CD4-positive, alpha-beta T cell treated with Interferon alpha-2 for 1 hour (primary cell): ENCODE data around the gene ELFN1.
A peak's percentile ranks its signal among the peaks of the same experiment; 100 is the strongest.

ENCODE experiments used
- DNase-seq, 2 donors: peaks; one replicate each; pipeline ENCODE4 v3.0.0-alpha.2; 2020 to 2022

Gene ELFN1

GRCh38 chr7:1745576-1746490, 75.8 kb downstream of the ELFN1 start:
- DNase-seq: no peak

DNA sequence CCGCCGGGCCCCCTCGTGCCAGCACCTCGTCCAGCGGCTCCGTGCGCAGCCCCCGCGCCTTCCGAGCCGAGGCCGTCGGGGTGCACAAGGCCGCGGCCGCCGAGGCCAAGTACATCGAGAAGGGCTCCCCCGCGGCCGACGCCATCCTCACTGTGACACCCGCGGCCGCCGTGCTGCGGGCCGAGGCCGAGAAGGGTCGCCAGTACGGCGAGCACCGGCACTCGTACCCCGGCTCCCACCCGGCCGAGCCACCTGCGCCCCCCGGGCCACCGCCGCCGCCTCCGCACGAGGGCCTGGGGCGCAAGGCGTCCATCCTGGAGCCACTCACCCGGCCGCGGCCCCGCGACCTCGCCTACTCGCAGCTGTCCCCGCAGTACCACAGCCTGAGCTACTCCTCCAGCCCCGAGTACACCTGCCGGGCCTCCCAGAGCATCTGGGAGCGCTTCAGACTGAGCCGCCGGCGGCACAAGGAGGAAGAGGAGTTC, 76.5 kb downstream of the ELFN1 start:
- DNase-seq: no peak

- no peak for DNase-seq
Measured at GRCh38 chr7:1747004-1747801, 77.1 kb downstream of the ELFN1 start.

- no peak for DNase-seq
Measured at GRCh38 chr7:1748076-1748838, 78.2 kb downstream of the ELFN1 start.

DNA sequence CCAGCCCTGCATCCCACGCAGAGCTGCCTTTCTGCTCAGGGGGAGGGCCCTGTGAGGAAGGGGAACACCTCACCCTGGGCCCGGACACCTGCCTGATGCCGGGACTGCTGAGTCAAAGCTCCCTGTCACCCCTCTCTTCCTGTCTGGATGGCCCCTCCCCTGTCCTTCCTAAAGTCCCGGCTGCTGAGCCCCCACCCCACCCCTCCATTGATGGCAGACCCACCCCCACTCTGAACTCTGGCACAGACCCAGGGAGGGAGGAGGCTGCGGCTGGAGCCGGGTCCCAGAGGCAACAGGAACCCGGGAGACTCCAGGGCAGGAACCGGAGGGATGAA, 78.7 kb downstream of the ELFN1 start:
- no peak for DNase-seq

GRCh38 chr7:1749351-1749863, 79.3 kb downstream of the ELFN1 start:
- DNase-seq: no peak

- no peak for DNase-seq
Measured at GRCh38 chr7:1749864-1750466, 79.9 kb downstream of the ELFN1 start.

DNA sequence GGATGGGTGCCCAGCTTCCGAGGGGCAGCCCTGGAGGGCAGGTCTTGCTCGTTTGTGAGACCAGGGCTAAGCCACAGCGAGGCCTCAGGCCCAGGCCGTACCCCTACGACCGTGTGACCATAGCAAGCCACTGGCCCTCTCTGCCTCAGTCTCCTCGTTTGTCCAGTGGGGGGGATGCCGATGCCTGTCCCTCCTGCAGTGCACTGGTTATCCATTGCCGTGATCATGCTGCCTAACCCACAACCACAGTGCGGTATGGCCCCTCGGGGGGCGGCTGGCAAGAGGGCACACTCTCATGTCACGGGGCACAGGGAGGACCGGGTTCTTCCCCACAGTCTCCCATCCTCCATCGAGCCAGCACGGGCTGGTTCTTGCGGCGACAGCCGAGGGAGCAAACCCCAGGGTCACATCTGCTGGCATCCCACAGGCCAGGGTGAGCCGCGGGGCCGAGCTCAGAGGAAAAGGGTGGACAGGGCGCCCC, 80.5 kb downstream of the ELFN1 start:
- DNase-seq: no peak

DNA sequence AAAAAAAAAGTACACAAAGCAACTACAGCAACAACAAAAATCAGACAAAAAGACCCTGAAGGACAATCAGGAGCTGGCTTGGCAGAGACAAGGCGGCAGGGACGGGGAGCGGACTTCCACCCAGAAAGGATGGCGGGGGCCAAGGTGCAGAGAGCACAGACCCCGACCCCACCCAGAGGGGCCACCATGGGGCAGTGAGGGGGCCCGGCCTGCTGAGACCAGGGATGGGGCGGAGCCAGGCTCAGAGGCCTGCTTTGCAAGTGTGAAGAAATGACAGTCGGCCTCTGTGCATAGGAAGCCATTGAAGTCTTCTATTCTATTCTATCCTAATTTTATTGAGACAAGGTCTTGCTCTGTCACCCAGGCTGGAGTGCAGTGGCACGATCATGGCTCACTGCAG, 82.0 kb downstream of the ELFN1 start:
- no peak for DNase-seq

DNA sequence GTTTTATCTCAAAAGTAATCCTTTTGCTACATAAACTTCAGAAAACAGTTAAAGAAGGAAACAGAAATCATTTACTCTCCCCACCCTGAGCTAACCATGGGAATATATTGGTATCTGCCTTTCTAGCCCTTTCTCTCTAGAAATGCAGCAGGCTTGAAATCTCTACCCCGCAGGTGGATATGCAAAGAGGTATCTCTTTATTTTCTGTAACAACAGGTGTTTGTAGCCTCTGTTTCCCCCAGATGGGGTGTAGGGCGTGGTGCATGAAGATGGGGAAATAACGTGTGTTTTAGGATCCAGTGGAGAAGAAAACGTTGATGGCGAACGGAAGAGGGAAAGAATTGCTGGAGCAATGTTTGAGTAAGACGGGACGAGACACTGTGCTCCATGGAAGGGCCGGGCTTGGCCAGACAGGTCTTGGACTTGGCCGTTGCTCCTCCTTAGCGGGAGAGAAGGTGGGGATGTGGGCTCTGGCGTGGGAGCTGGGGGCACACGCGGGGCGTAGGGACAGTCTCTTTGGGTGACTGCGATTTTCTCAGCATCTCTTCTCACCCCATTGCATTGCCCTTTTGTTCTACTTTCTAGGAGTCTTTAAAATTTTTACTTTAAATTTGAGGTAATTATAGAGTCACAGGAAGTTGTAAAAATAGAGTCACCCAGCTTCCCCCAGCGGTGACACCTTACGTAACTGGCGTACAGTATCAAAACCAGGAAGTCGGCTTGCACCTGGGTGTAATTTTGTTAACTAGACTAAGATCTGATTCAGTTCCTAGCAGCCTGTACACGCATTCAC, 82.9 kb downstream of the ELFN1 start:
- no peak for DNase-seq

GRCh38 chr7:1753564-1753867, 83.4 kb downstream of the ELFN1 start:
- DNase-seq: no peak

GRCh38 chr7:1754345-1754908, 84.3 kb downstream of the ELFN1 start:
- DNase-seq: no peak

DNA sequence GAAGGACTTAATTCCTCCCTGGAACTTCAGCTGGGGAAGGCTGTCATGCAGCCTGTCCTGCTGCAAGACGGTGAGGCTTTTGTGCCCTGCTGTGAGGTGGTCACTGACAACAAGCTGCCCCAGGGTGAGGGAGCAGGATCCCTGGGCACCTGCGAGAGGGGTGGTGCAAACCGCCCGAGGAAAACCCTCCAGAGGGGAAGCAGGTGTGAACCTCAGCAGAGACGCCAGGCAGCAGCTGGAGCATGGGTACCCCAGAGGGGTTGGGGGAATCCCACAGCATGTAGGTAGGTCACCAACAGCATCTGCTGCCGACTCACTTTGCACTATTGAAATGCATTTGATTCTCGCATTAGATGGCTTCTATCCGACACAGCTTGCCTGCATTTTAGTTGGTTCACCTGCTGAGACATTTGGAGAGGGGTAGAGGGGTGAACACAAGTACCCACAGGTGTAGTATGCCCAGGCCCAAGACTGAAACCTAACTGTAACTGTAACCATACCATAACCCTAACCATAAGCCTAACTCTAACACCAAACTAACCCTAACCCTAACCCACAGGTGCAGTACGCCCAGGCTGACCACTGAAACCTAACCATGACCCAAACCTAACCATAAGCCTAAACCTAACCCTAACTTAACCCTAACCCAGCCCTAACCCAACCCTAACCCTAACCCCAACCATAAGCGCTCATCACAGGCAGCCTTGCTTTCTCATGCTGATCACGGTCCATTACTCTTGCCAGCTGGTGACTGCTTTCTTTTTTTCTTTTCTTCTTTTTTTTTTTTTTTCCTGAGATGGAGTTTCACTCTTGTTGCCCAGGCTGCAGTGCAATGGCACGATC, 85.9 kb downstream of the ELFN1 start:
- DNase-seq: no peak

DNA sequence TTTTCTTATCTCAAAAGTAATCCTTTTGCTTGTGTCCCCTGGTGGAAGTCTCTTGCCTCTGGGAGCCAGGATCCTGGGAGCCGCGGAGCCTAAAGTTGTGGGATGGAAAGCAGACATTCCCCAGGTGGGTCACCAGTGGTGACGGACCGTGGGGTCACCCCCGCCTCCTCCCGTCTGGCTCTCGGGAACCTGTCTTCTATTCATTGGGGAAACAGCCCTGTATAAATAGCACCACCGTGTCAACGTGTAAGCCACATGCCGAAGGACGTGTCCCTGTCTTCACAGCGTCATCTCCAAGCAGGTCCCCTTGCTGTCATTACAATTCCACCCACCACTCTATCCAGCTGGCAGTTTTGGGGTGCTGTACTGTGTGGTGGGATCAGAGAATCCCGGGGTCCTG, 87.5 kb downstream of the ELFN1 start:
- no peak for DNase-seq

DNA sequence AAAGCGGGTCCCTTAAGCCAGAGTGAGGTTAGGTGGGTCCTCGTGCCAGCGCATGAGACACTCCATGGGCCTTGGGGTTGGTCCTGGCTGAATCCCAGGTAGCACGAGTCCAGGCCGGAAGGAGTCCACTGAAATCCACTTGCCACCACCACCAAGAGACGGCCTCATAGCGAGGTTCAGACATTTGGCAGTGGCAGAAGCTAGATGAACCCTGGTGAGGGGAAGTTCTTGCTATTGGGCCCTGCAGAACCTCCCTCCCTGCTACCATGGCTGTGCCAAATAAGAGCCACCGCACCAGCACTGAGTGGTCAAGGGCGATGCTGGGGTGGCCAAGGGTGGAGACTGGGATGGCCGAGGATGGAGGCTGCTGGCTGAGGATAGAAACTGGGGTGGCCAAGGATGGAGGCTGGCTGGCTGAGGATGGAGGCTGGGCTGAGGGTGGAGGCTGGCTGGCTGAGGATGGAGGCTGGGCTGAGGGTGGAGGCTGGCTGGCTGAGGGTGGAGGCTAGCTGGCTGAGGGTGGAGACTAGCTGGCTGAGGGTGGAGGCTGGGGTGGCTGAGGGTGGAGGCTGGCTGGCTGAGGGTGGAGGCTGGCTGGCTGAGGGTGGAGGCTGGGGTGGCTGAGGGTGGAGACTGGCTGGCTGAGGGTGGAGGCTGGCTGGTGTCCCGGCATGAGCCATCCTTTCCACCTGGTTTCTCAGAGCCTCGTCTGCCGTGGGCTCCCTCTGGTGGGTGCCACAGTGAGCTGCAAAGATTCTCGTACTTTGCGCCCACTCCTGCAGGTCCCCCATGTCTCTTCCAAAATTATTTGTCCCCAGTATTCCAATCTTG, 88.2 kb downstream of the ELFN1 start:
- DNase-seq: peak in 1 of 2 donors; percentile 22

- DNase-seq: no peak
Measured at GRCh38 chr7:1758859-1759521, 88.9 kb downstream of the ELFN1 start.

DNA sequence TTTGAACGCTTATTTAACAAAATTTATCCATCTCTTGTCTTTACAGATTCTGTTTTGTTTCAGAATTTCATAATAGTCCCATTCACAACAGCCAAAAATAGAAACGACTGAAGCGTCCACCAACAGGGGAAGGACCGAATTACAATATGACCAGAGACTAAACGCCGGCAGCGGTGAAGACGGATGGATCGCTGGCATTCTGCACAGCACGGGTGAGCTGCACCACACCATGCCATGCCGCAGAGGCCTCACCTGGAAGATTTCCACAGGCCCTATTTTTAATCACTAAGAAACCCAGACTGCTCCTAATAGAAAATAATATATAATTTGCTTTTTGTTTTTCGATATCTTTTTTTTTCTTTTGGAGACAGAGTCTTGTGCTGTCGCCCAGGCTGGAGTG, 91.0 kb downstream of the ELFN1 start:
- no peak for DNase-seq

DNA sequence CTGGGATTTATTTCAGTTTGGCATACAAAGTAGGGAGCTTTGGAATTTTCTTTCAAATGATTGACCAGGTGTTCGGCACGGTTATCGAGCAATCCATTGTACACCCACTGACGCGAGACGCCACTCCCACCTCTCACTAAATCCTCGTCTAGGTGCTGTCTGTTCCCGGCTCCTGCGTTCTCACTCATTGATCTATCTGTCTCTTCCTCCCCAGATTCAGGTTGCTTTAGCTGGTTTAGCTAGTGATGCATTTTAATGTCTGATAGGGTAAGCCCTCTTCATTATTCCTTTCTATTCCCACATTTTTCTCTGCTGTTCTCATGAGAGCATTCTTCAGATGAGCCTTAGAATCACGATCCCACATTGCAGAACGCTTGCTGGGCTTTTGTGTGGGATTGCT, 91.7 kb downstream of the ELFN1 start:
- no peak for DNase-seq
